ENCODE measurements around the gene CYP2F1. TPM values are rescaled to one million over a fixed set of nuclear protein-coding genes. Genes with fewer than 3 reads are reported as not detected.
A peak's percentile ranks its signal among the peaks of the same experiment; 100 is the strongest.
"Not testable (repeated sequence)": the region's sequence is repeated elsewhere in the genome, so short reads cannot be mapped to it uniquely, and the experiment has no call there.

CYP2F1 gene
- total RNA-seq, 1 donor from 2014 or later, result not detected

- Histone ChIP-seq H3K27ac (no peak overlapping the region), H3K4me3 (no peak overlapping the region), H3K9me3 (no peaks in the 10 kb centered on the region), H3K4me1 (no peaks in the 10 kb centered on the region), H3K36me3 (no peaks in the 10 kb centered on the region), H3K27me3 (no peaks in the 10 kb centered on the region)
- TF ChIP-seq CTCF (IDR thresholded peaks at IDR 0.05), result no peak
- ATAC-seq, result no peak
- no peak for DNase-seq
- intact Hi-C loops (cut with DNase I), result no loop called here
These were observed 14.5 kb downstream of the CYP2F1 start for GRCh38 chr19:41128692-41129091.

- DNase-seq, result no peak
- H3K4me3 ChIP-seq, result no peak overlapping the region
These were observed 17.0 kb downstream of the CYP2F1 start for GRCh38 chr19:41131186-41131585.

GRCh38 chr19:41133260-41133659 lies 19.0 kb downstream of the CYP2F1 start:
- H3K27me3 ChIP-seq, result no peaks in the 10 kb centered on the region
- no peaks in the 10 kb centered on the region for H3K4me1 ChIP-seq
- H3K27ac ChIP-seq, result no peak overlapping the region
- TF ChIP-seq CTCF (IDR thresholded peaks at IDR 0.05), result no peak
- H3K36me3 ChIP-seq, result no peaks in the 10 kb centered on the region
- DNase-seq (peak; percentile 77), ATAC-seq (peak; percentile 57)
- no peak overlapping the region for H3K4me3 ChIP-seq
- intact Hi-C loops (cut with DNase I), result loop anchor here (10.0 kb wide), 1 partner anchor 158 kb away; no protein-coding TSS in a partner anchor
- no peaks in the 10 kb centered on the region for H3K9me3 ChIP-seq

More at GRCh38 chr19:41131186-41131585, 17.0 kb downstream of the CYP2F1 start:
- Histone ChIP-seq H3K27me3 (no peaks in the 10 kb centered on the region), H3K27ac (no peak overlapping the region), H3K4me1 (no peaks in the 10 kb centered on the region), H3K36me3 (no peaks in the 10 kb centered on the region), H3K9me3 (no peaks in the 10 kb centered on the region)
- no peak for TF ChIP-seq CTCF (IDR thresholded peaks at IDR 0.05)
- ATAC-seq, result no peak
- intact Hi-C loops (cut with DNase I), result loop anchor here (10.0 kb wide), 1 partner anchor 156 kb away; no protein-coding TSS in a partner anchor

- no peaks in the 10 kb centered on the region for H3K36me3 ChIP-seq
- DNase-seq, result no peak
- no peak for TF ChIP-seq CTCF (IDR thresholded peaks at IDR 0.05)
- H3K4me3 ChIP-seq, result no peak overlapping the region
- H3K27me3 ChIP-seq, result no peaks in the 10 kb centered on the region
- no peaks in the 10 kb centered on the region for H3K4me1 ChIP-seq
- ATAC-seq, result no peak
- intact Hi-C loops (cut with DNase I), result loop anchor here (10.0 kb wide), 1 partner anchor 160 kb away; no protein-coding TSS in a partner anchor
- no peak overlapping the region for H3K27ac ChIP-seq
- no peaks in the 10 kb centered on the region for H3K9me3 ChIP-seq
These were observed 20.4 kb downstream of the CYP2F1 start for GRCh38 chr19:41134616-41135015.

- H3K27me3 ChIP-seq, H3K36me3 ChIP-seq, H3K4me1 ChIP-seq, H3K9me3 ChIP-seq: not testable (repeated sequence)
- intact Hi-C loops (cut with DNase I), result loop anchor here (10.0 kb wide), 1 partner anchor 161 kb away; no protein-coding TSS in a partner anchor
- Histone ChIP-seq H3K4me3 (peak overlapping the region; percentile 49), H3K27ac (peak overlapping the region; percentile 42)
- peak; percentile 88 for DNase-seq
- peak; percentile 94 for ATAC-seq
These were observed 21.5 kb downstream of the CYP2F1 start for GRCh38 chr19:41135390-41136384.
